Astrocyte of the hippocampus (primary cell): ENCODE measurements around the gene CD164.
A peak's percentile ranks its signal among the peaks of the same experiment; 100 is the strongest.

Experiments used
- DNase-seq: peaks from one replicate; pipeline ENCODE4 v3.0.0; 2011; ENCODE audit warnings: low read depth, low spot score

Gene CD164

DNA sequence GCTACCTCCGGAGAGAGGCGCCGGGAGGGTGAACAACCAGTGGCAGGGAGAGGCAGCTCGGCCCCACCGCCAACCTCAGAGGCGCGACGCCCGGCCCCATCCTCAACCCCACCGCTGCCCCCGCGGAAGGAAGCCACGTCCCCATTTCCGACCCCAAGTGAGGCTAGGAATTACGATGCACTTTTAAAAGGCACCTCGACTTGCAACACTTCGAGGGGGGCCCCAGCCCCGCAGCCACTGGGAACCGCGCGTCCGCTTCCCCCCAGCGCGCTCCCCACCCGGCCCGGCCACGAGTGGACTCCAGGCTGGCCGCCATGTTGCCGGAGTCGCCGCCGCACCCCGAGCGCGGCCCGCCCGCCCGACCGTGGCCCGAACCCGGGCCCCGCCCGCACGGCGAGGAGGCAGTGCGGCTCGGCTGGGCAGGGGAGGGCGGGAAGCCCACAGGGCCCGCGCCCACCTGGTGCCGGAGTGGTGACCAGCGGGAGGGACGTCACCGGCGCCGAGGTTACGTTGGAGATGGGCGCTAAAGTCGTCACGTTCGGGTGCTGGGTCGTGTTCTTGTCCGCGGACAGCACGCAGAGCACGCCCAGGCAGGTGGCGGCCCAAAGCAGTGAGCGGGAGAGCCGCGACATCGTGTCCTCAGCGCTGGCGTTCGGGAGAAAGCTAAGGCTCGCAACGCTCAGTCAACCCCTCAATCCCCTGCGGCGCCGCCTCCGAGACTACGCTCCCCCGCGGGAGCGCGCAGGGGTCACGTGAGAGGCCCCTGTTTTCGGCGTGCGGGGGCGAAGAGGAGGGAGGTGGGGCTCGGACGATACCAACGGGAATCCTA is at the start of gene CD164:
TSS of gene CD164 (minus strand) at position 721 of the 829 bp plus-strand sequence. CDS start at position 632, 89 bp downstream.
- peak; percentile 97 for DNase-seq

DNA sequence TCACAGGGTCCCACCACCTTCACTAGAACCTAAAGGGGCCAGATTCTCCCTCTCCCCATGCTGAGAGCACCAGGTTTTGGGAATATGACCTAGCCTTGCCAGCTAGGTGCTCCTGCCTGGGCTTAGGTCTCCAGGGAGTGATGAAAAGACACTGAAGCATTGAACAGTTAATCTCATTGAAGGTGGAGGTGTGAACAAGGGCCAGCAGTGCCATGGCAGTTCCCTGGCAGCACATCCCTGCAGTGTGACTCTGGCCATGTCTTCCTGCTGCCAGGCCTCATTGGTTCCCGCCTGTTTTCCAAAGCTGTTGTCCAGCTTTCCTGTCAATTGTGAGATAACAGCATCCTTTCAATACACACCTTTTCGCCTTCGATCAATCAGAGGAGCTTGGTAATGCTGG is 47.2 kb upstream of the CD164 start:
- DNase-seq, result no peak

DNA sequence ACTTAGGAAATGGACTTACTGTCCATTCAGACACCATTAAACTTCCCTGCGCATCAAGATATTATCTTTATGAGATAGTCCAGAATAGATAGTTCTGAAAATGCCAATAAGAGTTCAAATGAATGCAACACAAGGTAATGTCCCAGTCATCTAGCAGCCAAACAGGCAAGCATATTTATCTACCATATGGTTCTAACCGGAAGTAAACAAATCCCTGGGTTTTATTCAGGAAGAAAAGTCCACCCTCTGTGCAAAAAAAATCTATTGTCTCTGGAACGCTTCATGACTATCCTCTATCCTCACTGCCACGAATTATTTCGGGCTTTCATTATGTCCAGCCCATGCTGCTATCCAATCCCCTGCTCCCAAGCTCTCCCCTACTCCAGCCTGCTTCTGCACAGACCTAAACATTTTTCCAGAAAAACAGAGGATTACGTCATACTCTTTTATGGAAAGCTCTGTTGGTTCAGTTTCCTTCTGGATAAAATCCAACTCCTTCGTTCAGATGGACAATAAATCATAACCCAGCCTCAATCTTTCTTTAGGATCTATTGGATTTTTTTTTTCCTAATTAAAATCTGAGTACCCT is 46.7 kb upstream of the CD164 start:
- DNase-seq, result no peak

DNA sequence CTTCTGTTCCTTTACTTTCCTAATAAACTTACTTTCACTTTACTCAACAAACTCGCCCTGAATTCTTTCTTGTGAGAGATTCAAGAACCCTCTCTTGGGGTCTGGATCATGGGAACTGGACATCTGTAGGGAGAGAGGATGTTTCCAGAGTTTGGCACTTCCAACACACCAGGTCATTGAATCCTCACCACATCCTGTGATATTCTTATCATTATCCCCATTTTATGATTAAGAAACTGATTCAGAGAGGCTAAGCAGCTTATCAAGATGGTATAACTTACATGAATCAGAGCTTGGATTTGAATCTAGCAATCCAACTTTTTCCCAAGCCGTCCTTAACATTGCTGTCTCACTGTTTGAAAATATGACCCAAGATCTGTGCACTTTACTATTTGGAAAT is 42.7 kb upstream of the CD164 start:
- DNase-seq, result no peak

DNA sequence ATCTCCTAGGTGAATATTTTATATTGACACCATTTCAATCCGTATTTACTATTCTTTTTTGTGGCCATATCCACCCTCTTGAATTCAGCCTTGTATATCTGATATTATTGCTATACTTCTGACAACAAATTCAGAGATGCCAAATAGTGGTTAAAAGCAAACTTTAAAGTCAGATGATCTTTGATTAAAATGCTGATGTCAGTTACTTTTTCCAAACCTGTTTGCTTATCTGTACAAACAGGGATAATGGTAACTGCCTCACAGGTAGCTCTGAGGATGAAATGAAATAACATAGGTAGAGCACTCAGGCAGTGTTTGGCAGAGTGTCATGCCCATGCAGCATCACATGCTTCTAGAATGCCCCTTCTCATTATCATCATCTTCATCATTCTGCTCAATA is 38.9 kb upstream of the CD164 start:
- DNase-seq, result no peak

DNA sequence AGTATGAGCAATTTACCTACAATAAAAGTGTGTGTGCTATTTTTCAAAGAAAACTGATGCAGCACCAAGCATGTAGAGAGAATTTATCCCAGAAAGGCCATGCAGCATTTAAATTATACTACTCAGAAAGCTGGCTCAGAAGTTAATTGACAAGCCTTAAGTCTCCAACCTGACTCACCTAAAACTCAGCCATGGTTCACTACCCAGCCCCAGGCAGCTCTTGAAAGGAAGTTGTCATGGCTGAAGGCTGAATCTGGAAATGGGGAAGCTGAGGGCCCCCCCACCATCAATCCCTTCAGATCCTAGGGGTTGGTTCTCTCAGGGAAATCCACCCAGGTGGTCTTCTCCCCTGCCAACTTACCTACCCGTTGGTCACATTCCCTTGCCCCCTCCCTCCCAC is 38.5 kb upstream of the CD164 start:
- DNase-seq, result peak; percentile 23

DNA sequence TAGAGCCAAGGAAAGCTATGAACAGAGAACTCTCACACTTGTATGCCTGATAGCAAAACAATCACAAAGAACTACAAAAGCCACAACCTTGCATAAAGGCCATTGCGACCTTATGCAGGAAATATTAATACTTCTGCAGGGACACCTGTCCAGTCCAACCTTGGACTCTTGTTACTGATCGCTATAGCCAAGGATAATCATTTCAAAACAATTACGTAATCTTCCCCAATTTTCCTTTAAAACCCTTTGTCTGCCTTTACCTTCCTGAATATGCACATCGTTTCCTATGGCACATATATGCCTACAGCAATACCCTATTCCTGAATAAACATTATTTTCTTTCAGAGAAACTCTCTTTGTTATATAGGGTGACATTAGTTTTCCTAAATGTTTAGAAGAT is 35.4 kb upstream of the CD164 start:
- no peak for DNase-seq

DNA sequence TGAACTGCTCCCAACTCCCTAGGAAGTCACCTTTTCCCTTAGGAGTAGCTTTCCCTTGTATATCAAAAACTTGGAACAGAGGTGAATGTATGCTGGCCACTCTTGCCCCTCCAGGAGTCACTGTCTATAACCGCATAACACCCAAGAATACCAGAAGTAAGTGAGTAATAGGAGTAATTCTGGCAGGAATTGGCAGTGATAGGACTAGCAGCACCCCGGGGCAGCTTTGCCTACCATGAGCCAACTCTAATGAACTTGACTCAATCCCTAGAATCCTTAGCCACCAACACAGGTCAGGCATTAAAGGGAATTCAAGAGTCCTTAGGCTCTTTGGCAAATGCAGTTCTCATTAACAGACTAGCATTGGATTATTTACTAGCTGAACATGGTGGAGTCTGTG is 28.8 kb upstream of the CD164 start:
- no peak for DNase-seq

DNA sequence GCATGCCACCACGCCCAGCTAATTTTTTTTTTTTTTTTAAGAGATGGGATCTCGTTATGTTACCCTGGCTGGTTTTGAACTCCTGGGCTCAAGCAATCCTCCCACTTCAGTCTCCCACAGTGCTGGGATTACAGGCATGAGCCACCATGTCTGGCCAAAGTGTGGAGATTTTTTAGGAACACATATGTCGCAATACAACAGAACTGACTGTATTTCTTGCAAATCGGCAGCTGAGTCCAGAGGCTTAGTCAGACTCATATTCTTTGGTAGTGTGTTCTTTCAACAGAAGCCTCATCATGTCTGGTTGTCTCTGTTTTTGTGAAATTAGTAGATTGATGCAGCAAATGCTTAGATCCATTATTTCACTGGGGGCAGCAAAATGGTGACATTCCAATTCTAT is 23.9 kb upstream of the CD164 start:
- no peak for DNase-seq

DNA sequence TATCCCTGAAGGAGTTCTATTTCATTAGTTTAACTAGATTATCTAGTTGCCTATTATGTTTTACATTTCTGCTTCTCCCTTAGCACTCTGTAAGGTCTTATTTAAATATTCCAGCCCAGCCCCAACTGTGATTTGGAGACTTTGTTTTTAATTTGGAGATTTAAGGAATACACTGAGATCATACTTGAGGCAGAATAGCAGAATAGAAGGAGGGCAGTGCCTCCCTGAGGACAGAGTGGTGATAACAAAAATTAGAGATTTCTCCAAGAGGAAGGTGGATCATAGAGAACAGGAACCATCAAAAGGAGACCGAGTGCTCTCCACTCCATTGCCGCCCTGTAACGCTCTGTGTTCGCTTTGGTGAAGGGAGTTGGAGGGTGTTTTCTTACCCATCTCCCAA is 14.8 kb upstream of the CD164 start:
- DNase-seq, result no peak

DNA sequence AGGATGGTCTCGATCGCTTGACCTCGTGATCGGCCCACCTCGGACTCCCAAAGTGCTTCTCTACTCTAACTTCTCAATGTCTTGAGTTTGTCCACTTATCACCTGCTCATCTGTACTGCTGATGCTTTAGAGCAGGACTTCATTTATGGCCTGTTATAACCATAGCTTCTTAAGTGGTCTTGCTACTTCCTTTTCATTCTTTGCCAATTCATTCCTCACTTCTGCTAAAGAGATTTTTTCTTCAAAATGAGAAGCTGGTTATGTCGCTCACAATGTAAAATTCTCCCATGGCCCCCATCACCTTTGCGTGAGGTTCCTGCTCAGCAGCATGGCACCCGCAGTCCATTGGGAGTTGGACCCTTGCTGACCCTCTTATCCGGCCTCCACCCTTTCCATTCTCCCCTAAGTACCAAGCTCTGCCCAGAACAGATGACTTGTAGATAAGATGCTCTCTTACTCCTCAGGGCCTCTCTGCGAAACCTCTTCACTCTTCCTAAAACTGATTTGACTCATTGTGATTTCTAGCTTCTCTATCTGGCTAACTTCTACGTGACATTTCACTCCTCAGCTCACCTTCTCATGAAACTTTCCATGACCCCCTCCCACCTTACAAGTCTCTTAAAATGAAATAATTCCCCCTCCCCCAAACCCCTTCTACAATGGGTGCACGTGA is 13.9 kb upstream of the CD164 start:
- no peak for DNase-seq

DNA sequence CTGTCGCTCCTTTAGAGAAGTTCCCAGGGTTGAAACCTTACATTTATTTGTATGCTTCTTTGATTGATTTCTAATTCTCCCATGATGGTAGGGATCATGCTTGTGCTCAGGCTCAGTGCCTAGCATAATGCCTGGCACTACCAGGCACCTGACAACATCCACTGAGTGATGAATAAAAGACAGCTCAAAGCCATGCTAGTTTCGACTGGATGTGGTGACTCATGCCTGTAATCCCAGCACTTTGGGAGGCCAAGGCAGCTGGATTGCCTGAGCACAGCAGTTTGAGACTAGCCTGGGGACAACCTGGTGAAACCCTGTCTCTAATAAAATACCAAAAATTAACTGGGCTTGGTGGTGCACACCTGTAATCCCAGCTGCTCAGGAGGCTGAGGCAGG is 11.6 kb upstream of the CD164 start:
- DNase-seq, result peak; percentile 39

DNA sequence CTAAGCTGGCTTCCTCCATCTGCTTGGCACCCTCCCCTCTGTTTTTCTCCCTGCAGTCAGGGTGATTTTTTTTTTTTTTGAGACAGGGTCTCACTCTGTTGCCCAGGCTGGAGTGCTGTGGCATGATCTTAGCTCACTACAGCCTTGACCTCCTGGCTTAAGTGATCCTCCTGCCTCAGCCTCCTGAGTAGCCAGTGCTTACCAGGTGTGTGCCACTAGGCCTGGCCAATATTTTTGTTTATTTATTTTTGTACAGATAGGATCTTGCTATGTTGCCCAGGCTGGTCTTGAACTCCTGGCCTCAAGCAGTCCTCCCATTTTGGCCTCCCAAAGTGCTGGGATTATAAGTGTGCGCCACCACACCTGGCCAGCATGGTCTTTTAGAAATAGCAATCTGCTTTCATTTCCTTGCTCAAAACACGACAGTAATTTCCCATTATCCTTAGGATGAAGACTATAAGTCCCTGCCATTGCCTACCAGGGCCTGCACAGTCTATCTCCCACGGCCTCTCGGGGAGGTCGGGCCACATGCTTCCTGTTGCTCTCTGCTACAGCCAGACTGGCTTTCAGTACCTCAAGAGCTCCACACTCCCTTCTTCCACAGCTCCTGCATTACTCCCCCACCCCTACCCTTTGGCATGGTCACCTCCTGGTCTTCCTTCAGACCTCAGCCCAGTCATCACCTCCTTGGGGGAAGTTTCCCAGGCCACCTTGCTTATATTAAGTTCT is 11.1 kb upstream of the CD164 start:
- no peak for DNase-seq

DNA sequence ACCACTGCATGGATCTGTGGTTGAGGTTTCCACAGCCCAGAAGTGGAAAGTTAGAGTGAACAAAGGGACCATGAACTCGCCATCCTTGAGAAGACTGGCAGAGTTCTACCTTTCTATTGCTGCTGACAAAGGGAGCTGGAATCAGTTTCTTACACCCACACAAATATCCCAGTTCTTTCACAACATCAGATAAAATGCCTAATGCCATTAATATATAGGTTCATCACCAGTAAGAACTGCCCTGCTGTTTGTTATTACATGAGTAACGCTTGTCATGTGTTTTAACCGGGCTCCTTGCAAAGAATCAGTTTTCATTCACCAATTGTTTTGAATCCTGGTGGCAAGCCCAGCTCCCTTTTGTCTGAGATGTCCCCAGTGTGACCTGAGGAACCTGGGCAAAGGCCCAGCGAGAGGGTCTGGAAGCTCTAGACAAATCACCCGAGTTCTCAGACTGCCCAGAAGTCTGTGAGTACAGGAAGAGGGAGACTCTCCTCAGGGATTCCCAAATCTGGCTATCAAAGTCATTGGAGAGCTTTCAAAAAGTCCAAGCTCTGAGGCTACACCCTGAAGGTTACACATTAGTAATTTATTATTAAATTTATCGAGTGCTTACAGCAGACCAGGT is 7.5 kb upstream of the CD164 start:
- DNase-seq, result no peak

DNA sequence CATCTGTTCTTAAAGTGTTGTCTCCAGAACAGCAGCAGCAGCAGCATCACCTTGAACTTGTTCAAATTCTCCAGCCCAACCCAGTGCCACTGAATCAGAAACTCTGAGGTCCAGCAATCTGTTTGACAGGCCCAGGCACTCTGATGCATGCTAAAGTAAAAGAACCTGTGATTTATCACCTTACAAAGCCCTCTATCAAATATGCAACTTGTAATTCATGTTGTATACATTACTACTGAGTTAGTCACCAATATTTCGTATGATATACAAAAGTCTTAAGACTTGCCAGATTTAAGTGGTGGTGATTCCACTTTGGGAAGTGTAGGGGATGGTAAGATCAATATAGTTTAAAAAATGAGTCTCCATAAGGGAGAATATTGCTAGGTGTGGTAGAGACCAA is 6.0 kb upstream of the CD164 start:
- DNase-seq, result no peak

DNA sequence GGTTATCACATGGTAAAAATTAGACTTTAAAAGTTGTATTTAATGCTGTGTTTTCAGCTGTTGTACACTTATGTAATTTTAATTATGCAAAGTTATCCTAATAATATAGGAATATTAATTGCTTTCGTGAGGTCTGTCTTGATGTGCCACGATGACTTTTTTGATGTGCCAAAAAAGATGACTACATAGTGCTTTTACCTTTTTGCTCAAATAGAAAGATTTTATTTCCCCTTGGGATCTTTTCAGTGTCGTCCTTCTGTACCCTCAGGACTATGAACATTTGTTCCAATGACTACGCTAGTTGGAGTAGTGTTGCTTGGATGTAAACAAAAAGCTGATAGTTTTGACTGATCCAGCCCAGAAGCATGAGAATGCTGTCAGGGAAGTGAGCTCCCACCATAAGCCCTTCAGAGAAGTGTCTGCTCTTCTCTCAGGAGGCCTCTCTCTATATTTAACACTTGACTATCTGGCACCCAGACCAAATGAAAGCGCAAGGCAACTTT is 1.2 kb upstream of the CD164 start:
- no peak for DNase-seq

DNA sequence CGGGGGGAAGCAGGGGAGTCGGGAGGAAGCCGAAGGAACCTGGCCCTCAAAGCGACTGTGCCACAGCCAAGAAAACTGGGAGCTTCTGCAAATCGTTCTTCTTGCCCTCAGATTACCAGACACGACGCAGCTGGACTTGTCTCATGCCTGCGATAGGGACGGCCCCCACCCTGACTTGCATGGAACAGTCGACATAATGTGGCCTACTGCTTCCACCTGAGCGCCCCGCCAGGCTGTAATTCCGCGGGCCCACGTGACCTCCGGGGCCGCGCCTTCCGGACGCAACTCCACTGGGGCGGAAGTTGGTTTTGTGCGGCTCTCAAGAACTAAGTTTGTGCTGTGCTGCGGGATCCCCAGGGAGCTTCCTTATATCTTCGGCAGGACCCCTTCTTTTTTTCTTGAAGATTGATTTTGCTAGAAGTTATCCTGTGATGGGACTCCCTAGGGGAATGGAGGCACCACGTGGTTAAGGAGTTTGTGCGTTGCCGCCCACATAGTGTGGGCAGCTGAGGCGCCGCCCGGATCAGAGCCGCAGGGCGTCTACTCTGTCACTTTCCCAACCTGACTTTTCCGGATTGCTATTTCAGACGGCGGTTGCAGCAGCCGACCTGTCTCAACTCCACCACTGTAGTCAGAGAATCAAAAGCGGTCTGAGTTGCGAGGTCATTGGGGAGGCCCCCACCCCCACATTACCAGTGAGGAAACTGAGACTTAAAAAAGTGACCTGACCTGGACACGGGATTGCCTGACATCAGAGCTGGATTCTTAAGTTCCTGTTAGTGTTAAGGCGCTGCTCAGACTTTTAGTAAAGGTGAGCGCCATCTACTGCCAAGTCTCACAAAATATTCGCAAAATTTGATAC is 540 bp upstream of the CD164 start:
- DNase-seq, result peak; percentile 96

DNA sequence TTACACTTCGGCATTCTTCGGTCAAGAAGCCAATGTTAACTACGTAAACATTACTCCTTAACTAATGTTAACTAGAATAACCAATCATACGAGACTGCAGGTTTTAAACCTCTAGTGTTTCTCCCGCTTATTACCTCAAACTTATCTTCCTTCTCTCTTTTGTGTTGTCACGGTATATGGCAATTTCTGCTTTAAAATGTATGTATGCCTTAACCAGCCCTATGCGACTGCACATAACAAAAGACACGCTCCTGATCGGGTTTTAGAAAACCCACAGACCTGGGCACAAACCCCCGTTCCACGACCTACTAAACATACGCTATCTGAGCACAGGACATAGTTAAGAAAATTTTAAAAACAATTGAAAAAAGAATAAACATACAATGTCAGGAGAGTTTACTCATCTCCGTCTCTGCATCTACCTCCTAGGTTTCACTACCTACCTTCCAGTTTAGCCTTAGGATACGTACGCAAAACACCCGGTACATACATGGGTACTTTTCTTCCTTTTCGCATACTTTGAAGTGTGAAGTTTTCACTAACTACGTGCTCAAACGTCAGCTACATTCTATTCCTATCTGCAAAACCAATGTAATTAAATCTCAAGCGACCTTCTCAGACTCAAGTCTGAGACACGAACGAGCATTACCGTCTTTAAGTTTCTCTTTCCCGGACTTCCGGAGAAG is 1.1 kb downstream of the CD164 start:
- no peak for DNase-seq

DNA sequence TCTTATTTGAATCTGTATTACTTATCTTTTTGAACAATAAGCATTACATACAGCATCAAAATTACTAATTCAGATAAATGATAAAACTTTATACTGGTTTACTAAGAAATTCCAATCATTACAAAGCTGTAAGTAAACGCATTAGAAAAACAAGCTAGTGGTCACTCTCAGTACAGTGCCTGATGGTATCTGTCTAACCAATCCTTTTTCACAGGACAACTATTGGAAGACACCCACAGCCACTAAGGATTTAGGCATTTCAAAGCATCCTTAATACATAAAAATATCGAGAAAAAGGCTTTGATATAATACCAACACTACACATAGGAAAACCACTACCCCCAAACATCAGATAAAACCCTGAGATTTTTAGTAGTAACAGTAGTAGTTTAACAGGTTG is 2.6 kb downstream of the CD164 start:
- DNase-seq, result peak; percentile 49

DNA sequence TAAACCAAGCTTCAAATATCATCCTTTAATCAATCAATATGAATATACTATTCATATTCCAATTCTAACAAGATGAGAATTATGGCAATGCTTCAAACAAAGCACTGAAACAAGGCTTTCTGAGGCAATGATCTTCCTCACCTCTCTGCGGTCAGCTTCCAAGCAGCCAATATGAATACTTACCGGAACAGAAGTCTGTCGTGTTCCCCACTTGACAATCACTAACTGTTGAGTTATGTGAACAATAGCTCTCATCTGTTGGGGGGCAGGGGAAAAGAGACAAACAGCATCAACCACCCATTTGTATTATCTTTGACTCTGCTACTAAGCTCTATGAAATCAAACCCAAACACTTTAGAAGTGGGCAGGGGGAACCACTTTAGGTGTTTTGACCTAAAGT is 4.5 kb downstream of the CD164 start:
- DNase-seq, result no peak
